Caco-2 (cell line): Measurements from ENCODE around the gene ZFHX3. TPM values are rescaled to one million over a fixed set of nuclear protein-coding genes. Genes with fewer than 3 reads are reported as not detected.
A peak's percentile ranks its signal among the peaks of the same experiment; 100 is the strongest.
"Not testable (repeated sequence)": the region's sequence is repeated elsewhere in the genome, so short reads cannot be mapped to it uniquely, and the experiment has no call there.

Source experiments
- BruUV-seq: library from RNA; stranded (reverse); fragments of 400-500 nt; replicated peaks from 2 replicates; lab custom pipeline; 2021; lab: Mats Ljungman, UMichigan
- CTCF ChIA-PET: fragments of 300-600 bp; sonication (Branson Sonifier 250); formaldehyde crosslinking; loops from one replicate; lab custom pipeline; 2022; ENCODE audit warnings: antibody characterized with exemption; lab: Charles Lee
- POLR2A ChIA-PET: fragments of 300-600 bp; sonication (Branson Sonifier 250); formaldehyde crosslinking; loops from one replicate; lab custom pipeline; 2022; ENCODE audit warnings: antibody characterized with exemption; lab: Charles Lee
- DNase-seq, 2 experiments: peaks; one replicate each; pipeline versions ENCODE4 v3.0.0 to v3.0.0-alpha.2; 2020 to 2022
- H3K27me3 ChIP-seq: replicated peaks from 2 replicates; pipeline ENCODE4 v1.6.0; 2011; ENCODE audit warnings: low read length; ENCODE audit not compliant: control insufficient read depth, insufficient read depth
- H3K36me3 ChIP-seq: 2 replicates; pipeline ENCODE4 v1.5.1; 2011; ENCODE audit warnings: low read length; ENCODE audit not compliant: control insufficient read depth, insufficient read depth
- H3K4me1 ChIP-seq: fragments of 250-450 bp; sonication (Bioruptor Pico); 2 replicates; pipeline ENCODE4 v1.5.1; 2020; ENCODE audit warnings: mild to moderate bottlenecking
- H3K4me3 ChIP-seq: 2 replicates; pipeline ENCODE4 v1.5.1; 2011; ENCODE audit warnings: low read depth, mild to moderate bottlenecking, control low read depth, low read length
- H3K9me3 ChIP-seq: fragments of 250-450 bp; sonication (Bioruptor Pico); 2 replicates; pipeline ENCODE4 v1.5.1; 2020; ENCODE audit warnings: mild to moderate bottlenecking, moderate library complexity
- H3K27ac Mint-ChIP-seq: one replicate; pipeline ENCODE4 v1.8.0; 2022; ENCODE audit warnings: mixed read lengths; ENCODE audit not compliant: unreplicated experiment
- H3K27me3 Mint-ChIP-seq: one replicate; pipeline ENCODE4 v1.8.0; 2022; ENCODE audit warnings: mixed read lengths; ENCODE audit not compliant: insufficient read depth, unreplicated experiment
- H3K36me3 Mint-ChIP-seq: one replicate; pipeline ENCODE4 v1.8.0; 2022; ENCODE audit warnings: mild to moderate bottlenecking, mixed read lengths; ENCODE audit not compliant: insufficient read depth, unreplicated experiment
- H3K4me1 Mint-ChIP-seq: one replicate; pipeline ENCODE4 v1.8.0; 2022; ENCODE audit warnings: low read depth, mixed read lengths; ENCODE audit not compliant: unreplicated experiment
- H3K4me3 Mint-ChIP-seq: one replicate; pipeline ENCODE4 v1.8.0; 2022; ENCODE audit warnings: mild to moderate bottlenecking, moderate library complexity, mixed read lengths; ENCODE audit not compliant: unreplicated experiment
- H3K9me3 Mint-ChIP-seq: one replicate; pipeline ENCODE4 v1.8.0; 2022; ENCODE audit warnings: mixed read lengths; ENCODE audit not compliant: unreplicated experiment
- CTCF ChIP-seq, 2 experiments: fragments of 200-600 bp in 1 of 2; IDR thresholded peaks; 1 replicate in 1 of 2; 2 replicates in 1 of 2; pipeline versions ENCODE4 v1.5.1 to v1.8.0; 2011 to 2022; ENCODE audit warnings: antibody characterized with exemption in 1 of 2, control low read depth in 1 of 2, inconsistent platforms in 1 of 2, low read depth in 1 of 2, low read length in 1 of 2, mild to moderate bottlenecking in 1 of 2, moderate library complexity in 1 of 2; ENCODE audit not compliant: insufficient read depth in 1 of 2, severe bottlenecking in 1 of 2, unreplicated experiment in 1 of 2
- intact Hi-C: fragments of 100-400 bp; cut with micrococcal nuclease; formaldehyde crosslinking; loops from one replicate; pipeline ENCODE4 v1.10.0; 2022; ENCODE audit not compliant: unreplicated experiment
- total RNA-seq: library from RNA; stranded (reverse); gene quantifications from 2 replicates; pipeline ENCODE4 v1.2.3, GENCODE V29; 2022

The ZFHX3 gene
- total RNA-seq, 1 experiment from 2014 or later: 39.9 TPM

- H3K4me1 Mint-ChIP-seq: peaks cover 80% of the 10 kb centered on the region
- no peaks in the 10 kb centered on the region for H3K27me3 ChIP-seq
- no peaks in the 10 kb centered on the region for H3K36me3 ChIP-seq
- no peaks in the 10 kb centered on the region for H3K27me3 Mint-ChIP-seq
- peaks cover 15% of the 10 kb centered on the region for H3K36me3 Mint-ChIP-seq
- TSS peak; percentile 60 for BruUV-seq
- intact Hi-C loops: loop anchor here (1.0 to 2.0 kb wide), 6 partner anchors 20 to 121 kb away; partner anchors contain the start of gene ZFHX3
- no peaks in the 10 kb centered on the region for H3K9me3 ChIP-seq
- H3K9me3 Mint-ChIP-seq: no peaks in the 10 kb centered on the region
- H3K4me3 Mint-ChIP-seq: peak overlapping the region; percentile 59
- ChIA-PET POLR2A (interaction anchor here (1.1 to 2.3 kb wide), 3 partner anchors 40 to 119 kb away, joined by 4 to 7 read pairs (median 4); no protein-coding TSS in a partner anchor), CTCF (interaction anchor here (0.7 to 1.6 kb wide), 5 partner anchors 35 to 529 kb away, joined by 3 to 9 read pairs (median 3); partner anchors contain the start of gene ZFHX3)
- 0 out of 2 replicates have a peak overlapping the region, but pooled peaks have one; percentile 1 for H3K4me3 ChIP-seq
- peak overlapping the region; percentile 86 for H3K27ac Mint-ChIP-seq
- peaks cover 94% of the 10 kb centered on the region for H3K4me1 ChIP-seq
- TF ChIP-seq CTCF (IDR thresholded peaks at IDR 0.05; ENCODE audit: insufficient read depth in 1 of 2, low read depth in 1 of 2, low read length in 1 of 2, severe bottlenecking in 1 of 2, unreplicated experiment in 1 of 2): no peak
- peak; percentile 90 to 93 for DNase-seq
Measured at GRCh38 chr16:72996291-72997062, 51.5 kb downstream of the ZFHX3 start.

GRCh38 chr16:72995882-72996270 is 52.1 kb downstream of the ZFHX3 start:
- H3K4me3 ChIP-seq, H3K9me3 Mint-ChIP-seq, DNase-seq, H3K27me3 Mint-ChIP-seq, H3K9me3 ChIP-seq, H3K36me3 ChIP-seq, BruUV-seq, H3K27me3 ChIP-seq: not testable (repeated sequence)
- CTCF ChIA-PET: interaction anchor here (0.8 to 1.6 kb wide), 5 partner anchors 37 to 163 kb away, joined by 3 to 9 read pairs (median 4); partner anchors contain the start of gene ZFHX3
- Mint-ChIP-seq H3K4me3 (peak overlapping the region; percentile 59), H3K36me3 (peaks cover 15% of the 10 kb centered on the region), H3K4me1 (peaks cover 76% of the 10 kb centered on the region), H3K27ac (peak overlapping the region; percentile 86)
- H3K4me1 ChIP-seq: peaks cover 96% of the 10 kb centered on the region
- intact Hi-C loops: loop anchor here (1.0 to 2.0 kb wide), 3 partner anchors 33 to 121 kb away; partner anchors contain the start of gene ZFHX3
- POLR2A ChIA-PET: interaction anchor here (2.3 kb wide), 1 partner anchor 41 kb away, joined by 7 read pairs; no protein-coding TSS in a partner anchor

- Histone ChIP-seq H3K9me3 (no peaks in the 10 kb centered on the region), H3K36me3 (no peaks in the 10 kb centered on the region), H3K4me1 (peaks cover 96% of the 10 kb centered on the region), H3K27me3 (no peaks in the 10 kb centered on the region), H3K4me3 (no peak overlapping the region)
- Mint-ChIP-seq H3K9me3 (no peaks in the 10 kb centered on the region), H3K4me3 (no peak overlapping the region), H3K27me3 (no peaks in the 10 kb centered on the region), H3K27ac (peak overlapping the region; percentile 86), H3K36me3 (peaks cover 15% of the 10 kb centered on the region), H3K4me1 (peaks cover 75% of the 10 kb centered on the region)
- DNase-seq: peak in 1 of 2 experiments; percentile 43
- TF ChIP-seq CTCF (IDR thresholded peaks at IDR 0.05; ENCODE audit: insufficient read depth in 1 of 2, low read depth in 1 of 2, low read length in 1 of 2, severe bottlenecking in 1 of 2, unreplicated experiment in 1 of 2): peak; percentile 32 to 77
- CTCF ChIA-PET: interaction anchor here (0.8 to 1.6 kb wide), 4 partner anchors 37 to 63 kb away, joined by 3 to 4 read pairs (median 4); partner anchors contain the start of gene ZFHX3
- no TSS peak for BruUV-seq
- POLR2A ChIA-PET: interaction anchor here (2.3 kb wide), 1 partner anchor 41 kb away, joined by 7 read pairs; no protein-coding TSS in a partner anchor
- intact Hi-C loops: no loop called here
Measured at GRCh38 chr16:72995151-72995881, 52.6 kb downstream of the ZFHX3 start.
